NCI-H1105 treated with DMSO at 0.1 percent for 48 hours (cell line): ENCODE measurements around the gene DMBX1.

ENCODE experiments used
- DNase-seq: peaks from one replicate; lab custom pipeline; 2025; lab: John Stamatoyannopoulos, UW

DMBX1 gene

DNA sequence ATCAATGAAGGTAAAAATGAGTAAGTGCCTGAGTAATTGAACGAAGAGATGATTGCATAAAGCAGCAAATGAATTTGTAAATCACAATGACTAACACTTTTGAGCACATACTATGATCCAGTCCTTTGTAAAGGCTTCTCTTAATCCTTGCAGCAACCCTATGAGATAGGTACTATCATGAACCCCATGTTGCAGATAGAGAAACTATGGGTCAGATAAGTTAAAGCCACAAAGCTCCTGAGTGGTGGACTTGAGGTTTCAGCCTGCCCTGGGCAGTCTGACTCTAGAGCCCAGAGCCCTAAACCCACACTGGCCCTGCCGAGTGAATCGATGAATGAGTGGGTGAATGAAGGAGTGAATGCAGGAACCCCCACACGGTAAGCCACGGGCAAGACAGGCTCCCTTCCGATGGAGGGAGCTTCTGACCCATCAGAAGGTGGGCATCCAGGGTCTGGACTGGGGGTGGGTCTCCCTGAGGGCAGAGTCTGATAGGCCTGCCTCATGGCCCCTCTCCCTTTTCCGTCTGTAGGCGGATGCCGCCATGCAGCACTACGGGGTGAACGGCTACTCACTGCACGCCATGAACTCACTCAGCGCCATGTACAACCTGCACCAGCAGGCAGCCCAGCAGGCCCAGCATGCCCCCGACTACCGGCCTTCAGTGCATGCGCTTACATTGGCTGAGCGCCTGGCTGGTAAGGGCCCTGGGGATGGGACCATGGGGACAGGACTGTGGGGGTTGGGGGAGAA lies 17.0 kb downstream of the DMBX1 start:
- no peak for DNase-seq

DNA sequence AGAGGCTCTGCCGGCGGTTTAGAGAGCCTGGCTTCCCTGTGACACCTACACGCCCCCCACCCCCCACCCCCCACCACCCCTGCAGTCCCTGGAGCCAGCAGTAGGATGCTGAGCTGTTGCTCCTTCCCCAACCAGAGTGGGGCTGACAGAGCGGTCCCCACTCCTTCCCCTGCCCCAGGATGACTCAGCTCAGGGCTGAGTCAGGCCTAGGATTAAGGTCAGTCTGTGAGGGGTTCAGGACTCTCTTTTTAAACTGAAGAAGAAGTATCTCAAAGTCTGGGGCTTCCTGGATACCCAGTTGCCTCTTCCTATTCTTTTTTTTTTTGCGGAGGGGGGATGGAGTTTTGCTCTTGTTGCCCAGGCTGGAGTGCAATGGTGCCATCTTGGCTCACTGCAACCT lies 19.1 kb downstream of the DMBX1 start:
- DNase-seq, result no peak

GRCh38 chr1:46510341-46510997 lies 20.8 kb downstream of the DMBX1 start:
- DNase-seq, result no peak

- DNase-seq, result no peak
Observed at GRCh38 chr1:46510998-46511365, 21.3 kb downstream of the DMBX1 start.

- no peak for DNase-seq
Observed at GRCh38 chr1:46512135-46512791, 22.6 kb downstream of the DMBX1 start.

- no peak for DNase-seq
Observed at GRCh38 chr1:46512792-46513190, 23.2 kb downstream of the DMBX1 start.

- no peak for DNase-seq
Observed at GRCh38 chr1:46513536-46513935, 23.9 kb downstream of the DMBX1 start.

DNA sequence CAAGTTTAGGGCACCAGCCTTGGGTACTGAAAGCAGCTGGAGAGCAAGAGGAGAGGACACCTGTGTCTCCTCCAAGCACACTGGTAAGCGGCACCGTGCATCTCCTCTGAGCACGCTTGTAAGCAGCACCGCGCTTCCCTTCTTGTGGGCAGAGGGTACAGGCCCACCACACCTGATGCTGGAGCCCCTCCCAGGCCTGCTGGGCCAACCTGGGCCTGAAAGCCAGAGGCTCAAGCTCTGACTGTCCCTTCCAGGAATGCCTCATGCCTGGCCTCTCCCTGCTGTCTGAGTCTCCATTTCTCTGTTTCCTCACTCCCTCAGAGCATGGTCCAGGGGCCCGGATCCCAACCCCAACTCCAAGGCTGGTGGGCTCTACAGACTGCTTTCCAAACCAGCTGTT lies 25.9 kb downstream of the DMBX1 start:
- no peak for DNase-seq

DNA sequence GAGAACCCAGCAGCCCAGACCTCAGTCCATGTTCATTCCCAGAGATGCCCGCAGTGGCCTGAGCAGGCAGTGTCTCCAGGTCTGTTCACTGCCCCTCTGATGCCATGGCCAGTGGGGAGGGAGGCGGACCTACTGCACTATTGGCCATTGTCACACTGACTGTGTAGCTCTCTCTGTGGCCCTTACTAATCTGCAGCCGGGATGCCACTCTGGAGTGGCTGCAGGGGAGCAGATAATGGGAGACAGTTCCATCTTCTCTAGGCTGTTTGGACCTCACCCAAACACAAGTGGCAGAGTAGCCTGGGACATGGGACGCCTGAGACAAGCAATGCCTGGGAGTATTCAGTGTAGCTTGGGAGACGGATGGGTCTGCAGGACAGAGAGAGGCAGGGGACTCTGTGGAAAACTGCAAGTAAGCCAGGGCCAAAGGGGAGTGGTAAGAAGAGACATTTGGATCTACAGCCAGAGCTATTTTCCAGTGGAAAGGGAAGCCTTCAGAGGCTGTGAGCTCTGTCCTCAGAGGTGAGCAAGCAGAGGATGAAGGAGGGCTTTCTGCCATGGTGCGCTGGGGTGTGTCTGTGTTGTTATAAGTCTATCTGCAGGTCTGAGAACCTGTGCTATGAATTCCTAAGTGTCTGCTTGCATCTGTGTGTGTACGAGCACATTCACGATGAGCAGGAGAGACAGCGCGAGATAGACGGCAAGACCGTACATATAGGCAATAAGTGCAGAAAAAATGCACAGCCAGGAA lies 26.7 kb downstream of the DMBX1 start:
- DNase-seq, result no peak

- DNase-seq, result peak; percentile 95
Observed at GRCh38 chr1:46517010-46517600, 27.5 kb downstream of the DMBX1 start.

DNA sequence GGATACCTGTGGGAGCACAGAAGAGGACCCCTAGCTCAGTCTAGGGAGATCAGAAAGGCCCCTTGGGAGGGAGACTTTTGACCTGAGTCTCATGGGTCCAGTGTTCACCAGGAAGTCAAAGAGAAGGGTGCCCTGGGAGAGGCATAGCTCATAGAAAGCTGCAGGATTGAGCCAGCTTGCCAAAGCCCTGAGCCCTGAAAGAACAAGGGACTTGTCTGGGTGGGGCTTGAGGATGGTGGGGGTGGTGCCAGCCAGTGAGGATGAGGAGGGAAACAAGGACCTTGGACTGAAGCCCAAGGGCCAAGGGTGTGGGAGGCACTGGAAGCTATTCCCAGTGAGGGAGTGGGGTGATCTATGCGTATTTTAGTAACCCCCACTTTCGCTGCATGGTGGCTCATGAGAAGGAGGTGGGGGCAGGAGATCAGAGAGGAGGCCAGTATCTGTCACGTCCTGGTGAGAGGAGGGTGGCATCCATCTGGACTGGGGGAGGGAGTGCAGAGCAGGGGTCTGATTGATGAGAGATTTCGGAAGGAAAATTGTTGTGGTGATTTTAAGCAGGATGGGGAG lies 28.4 kb downstream of the DMBX1 start:
- no peak for DNase-seq

DNA sequence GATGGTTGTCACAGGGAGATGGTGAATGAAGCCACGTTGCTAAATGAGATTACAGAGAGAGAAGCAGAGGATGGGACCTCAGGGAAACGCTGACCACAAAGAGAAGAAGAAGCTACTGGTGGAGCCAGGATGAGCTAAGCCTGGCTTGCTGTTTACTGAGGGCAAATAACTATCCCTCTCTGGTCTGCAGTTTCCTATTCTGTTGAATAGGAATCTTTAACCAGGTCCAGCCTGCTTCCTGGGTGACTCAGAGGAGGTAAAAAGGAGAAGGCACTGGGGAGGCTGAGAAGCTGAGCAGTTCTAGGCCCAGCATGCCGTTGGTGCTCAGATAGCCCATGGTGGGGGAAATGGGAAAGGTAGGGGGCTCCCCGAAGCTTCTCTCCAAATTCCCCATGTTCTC lies 29.6 kb downstream of the DMBX1 start:
- DNase-seq, result no peak

DNA sequence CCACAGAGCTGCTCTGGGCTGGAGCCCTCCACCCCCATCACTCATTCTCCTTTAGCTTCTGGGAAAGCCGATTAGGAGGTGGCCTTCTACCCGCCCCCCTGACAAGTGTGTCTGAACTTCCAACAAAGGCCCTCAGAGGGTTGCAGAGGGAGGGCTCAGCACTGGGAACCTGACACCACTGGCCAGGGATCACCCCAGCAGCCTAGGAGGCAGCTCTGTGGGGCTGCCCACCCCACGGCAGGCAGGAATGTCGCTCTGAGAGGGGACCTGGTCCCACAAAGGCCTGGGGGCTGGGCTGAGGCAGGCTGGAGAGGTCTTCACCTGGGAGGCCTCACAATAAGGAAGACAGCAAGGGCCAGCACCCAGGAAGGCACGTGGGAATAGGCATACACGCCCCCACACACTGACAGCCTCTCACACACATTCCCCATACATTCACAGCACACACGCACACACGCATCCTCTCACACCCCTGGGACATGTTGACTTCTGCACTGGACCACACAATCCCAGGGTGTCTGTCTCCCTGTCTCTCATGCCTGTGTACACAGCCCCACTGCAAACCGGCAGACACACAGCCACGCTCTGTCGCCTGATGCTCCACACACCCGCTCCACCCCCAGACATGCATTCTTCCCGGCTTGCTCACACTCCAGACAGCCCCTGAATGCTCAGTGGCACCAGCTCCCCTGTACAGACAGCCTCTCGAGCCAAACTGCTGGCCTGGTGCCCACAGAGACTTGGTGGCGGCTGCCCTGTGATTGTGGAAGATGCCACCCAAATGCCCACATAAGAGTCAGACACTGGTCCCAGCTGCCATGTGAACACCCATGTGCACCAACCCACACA lies 30.7 kb downstream of the DMBX1 start:
- peak; percentile 86 for DNase-seq

GRCh38 chr1:46521414-46521813 lies 31.8 kb downstream of the DMBX1 start:
- no peak for DNase-seq

GRCh38 chr1:46522184-46522968 lies 32.7 kb downstream of the DMBX1 start:
- DNase-seq, result no peak

DNA sequence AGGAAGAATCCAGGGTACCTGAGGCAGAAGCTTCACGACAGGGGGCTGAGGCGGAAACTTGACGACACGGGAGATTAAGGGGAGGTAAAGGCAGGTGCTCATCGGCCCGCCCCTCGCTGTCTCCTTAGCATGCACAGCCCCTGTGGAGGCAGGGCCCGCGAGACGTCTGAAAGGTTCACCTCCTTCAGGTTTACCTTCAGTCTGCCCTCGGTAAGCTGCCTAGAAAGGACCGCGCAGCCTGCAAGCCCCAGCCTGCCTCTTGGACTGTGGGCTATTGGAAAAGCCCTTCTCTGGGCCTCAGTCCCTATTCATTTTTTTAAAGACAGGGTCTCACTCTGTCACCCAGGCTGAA lies 33.3 kb downstream of the DMBX1 start:
- no peak for DNase-seq

DNA sequence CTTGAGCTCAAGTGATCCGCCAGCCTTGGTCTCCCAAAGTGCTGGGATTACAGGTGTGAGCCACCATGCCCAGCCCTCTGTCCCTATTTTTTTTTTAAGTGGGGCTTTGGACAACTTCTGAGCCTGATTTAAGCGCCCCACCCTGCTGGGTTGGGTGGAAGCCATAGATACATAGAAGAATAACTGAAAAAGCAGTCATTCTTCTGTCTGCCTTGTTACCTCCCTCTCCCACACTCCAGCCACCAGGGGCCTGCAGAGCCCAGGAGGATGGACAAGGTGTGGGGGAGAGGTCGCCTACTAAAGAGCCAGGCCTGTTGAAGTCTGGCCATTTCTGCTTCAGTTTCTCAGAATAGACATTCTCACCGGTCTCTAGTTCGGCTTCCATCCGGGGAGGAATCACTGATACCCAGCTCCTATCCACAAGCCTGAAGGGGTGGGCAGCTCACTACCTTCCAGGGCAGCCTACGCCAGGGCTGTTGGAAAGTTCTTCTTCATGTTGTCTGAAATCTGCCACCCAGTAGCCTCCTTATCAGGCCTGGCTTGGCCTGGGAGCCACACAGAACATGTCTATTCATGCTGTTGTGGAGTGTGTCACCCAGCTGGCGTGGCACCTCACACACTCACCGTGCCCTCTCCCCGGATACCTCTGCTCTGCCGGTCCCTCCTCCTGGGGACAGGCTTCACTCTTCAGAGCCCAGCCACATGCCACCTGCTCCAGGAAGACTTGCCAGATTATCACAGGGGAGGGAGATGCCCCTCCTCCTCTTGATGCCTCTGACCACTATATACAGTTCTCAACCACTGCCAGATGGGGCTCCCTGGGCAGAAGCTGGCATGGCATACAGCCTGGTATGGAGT lies 34.1 kb downstream of the DMBX1 start:
- peak; percentile 5 for DNase-seq

DNA sequence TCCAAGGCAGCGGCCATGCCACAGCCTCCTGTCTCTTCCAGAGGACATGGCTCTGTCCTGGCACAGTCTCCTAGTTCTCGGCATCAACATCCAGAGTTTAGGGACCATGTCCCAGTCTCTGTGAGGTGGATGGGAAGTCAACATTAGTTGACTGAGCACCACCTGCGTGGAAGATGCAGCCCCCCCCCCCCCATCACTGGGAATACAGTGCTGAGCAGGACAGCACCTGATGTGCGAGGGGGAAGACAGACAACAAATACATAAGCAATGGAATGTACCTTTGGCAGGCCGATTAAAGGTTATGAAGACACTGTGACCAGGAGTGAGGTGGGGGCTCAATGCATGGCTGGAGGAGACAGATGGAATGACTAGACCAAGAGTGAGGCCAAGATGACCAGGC lies 35.2 kb downstream of the DMBX1 start:
- no peak for DNase-seq

DNA sequence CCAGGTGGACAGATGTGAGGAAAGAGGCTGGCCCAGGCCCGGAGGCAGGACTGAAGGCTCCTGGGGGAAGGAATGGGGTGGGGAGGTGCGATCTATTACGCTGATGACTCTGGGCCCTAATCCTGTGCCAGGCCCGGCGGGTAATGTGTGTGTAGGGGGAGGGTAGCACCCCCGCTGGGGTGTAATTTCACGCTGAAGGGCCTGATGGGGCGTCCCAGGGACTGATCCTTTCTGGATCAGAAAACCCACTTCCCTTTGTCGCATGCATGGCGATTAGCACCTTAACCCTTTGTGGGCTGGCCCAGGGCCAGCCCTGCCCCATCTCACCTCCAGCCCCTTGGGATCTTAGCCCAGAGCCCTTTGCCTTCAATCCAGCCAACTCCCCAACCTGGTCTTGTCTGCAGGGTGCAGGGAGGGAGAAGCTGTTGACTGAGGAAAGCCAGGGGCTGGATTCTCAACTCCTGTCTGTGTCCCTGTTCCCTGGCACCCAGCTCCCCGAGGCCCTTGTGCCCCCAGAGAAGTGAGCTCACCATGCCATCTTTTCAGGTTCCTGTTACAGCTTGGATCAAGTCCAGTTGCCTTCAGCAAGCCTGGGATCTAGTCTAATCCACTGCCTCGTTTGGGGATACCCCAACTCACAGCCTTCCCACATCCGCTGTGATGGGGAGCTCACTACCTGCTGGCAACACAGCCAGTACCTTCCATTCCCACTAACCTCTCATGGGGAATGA lies 35.8 kb downstream of the DMBX1 start:
- DNase-seq, result no peak
